ENCODE measurements around the gene CARS2.

DNA sequence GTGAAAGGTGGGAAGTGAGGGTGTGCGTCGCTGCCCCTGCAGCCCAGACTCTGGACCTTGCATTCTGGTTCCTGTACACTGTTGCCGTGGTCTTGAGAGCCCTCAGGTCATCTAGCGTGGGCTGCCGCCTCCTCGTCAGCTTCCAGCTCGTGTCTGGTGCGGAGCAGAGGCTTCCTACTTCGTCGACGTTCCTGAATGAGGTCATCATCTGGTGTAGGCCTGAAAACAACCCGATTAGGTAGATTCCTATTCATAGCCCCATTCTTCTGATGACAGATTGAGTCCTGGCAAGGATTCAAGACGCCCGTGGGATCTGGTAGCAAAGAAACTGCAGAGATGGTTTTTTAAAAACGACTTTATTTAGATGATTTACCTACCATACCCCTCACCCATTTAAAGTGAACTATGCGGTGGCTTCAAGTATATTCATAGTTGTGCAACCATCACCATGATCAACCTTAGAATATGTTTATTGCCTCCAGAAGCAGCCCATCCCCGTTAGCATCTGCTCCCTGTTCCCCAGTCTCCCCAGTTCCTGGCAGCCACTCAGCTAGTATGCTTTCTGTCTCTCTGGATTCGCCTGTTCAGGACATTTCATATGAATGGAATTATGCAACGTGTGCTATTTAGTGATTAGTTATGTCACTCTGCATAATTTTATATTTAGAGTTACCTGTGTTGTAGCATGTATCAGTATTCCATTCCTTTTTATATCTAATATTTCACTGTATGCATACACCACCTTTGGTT is 76.8 kb downstream of the CARS2 start:
- no peak for TF ChIP-seq EZH2 (IDR thresholded peaks at IDR 0.05; ENCODE audit: low read length)
- TF ChIP-seq, protein P1, sequence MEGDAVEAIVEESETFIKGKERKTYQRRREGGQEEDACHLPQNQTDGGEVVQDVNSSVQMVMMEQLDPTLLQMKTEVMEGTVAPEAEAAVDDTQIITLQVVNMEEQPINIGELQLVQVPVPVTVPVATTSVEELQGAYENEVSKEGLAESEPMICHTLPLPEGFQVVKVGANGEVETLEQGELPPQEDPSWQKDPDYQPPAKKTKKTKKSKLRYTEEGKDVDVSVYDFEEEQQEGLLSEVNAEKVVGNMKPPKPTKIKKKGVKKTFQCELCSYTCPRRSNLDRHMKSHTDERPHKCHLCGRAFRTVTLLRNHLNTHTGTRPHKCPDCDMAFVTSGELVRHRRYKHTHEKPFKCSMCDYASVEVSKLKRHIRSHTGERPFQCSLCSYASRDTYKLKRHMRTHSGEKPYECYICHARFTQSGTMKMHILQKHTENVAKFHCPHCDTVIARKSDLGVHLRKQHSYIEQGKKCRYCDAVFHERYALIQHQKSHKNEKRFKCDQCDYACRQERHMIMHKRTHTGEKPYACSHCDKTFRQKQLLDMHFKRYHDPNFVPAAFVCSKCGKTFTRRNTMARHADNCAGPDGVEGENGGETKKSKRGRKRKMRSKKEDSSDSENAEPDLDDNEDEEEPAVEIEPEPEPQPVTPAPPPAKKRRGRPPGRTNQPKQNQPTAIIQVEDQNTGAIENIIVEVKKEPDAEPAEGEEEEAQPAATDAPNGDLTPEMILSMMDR (optimal IDR thresholded peaks at IDR 0.05 in 1 of 3, IDR thresholded peaks at IDR 0.05 in 1 of 3, conservative IDR thresholded peaks at IDR 0.05 in 1 of 3; ENCODE audit: extremely low read depth in 1 of 3, insufficient read depth in 2 of 3, low read length in 3 of 3): no peak
